Breast epithelium (tissue), 4 donors: ENCODE measurements around the gene DEXI. TPM values are rescaled to one million over a fixed set of nuclear protein-coding genes. Genes with fewer than 3 reads are reported as not detected.
A peak's percentile ranks its signal among the peaks of the same experiment; 100 is the strongest.

Source experiments
- DNase-seq, 2 donors: peaks; one replicate each; pipeline ENCODE4 v3.0.0-alpha.2; 2019; ENCODE audit warnings: low spot score in 2 of 2
- H3K27ac ChIP-seq, 2 donors: fragments of 200-600 bp; sonication (generic) in 1 of 2; one replicate each; pipeline ENCODE4 v1.5.1; 2016 to 2019; ENCODE audit warnings: mild to moderate bottlenecking in 1 of 2
- H3K27me3 ChIP-seq, 2 donors: fragments of 200-600 bp; sonication (generic) in 1 of 2; one replicate each; pipeline versions ENCODE4 v1.5.1 to v1.6.0; 2017 to 2019; ENCODE audit warnings: control low read depth in 1 of 2, mild to moderate bottlenecking in 1 of 2
- H3K36me3 ChIP-seq: fragments of 200-600 bp; one replicate; pipeline ENCODE4 v1.5.1; 2019
- H3K4me1 ChIP-seq, 2 donors: fragments of 200-600 bp; sonication (generic); one replicate each; pipeline ENCODE4 v1.5.1; 2016 to 2019; ENCODE audit warnings: control low read depth in 1 of 2
- H3K4me3 ChIP-seq, 3 donors: fragments of 200-600 bp; sonication (generic); 1 replicate in 2 of 3; 2 replicates in 1 of 3; pipeline ENCODE4 v1.5.1; 2016 to 2019; ENCODE audit warnings: mild to moderate bottlenecking in 3 of 3, moderate library complexity in 2 of 3
- H3K9me3 ChIP-seq, 2 donors: fragments of 200-600 bp; sonication (generic) in 1 of 2; one replicate each; pipeline ENCODE4 v1.5.1; 2016 to 2019; ENCODE audit warnings: control low read depth in 1 of 2
- POLR2A ChIP-seq: fragments of 450-650 bp; IDR thresholded peaks from one replicate; pipeline ENCODE4 v1.6.1; 2016; ENCODE audit warnings: antibody characterized with exemption, mild to moderate bottlenecking, moderate library complexity
- POLR2AphosphoS5 ChIP-seq, 3 donors: sonication (generic); formaldehyde crosslinking; IDR thresholded peaks; one replicate each; pipeline ENCODE4 v1.6.1; 2017; ENCODE audit warnings: antibody characterized with exemption in 3 of 3
- intact Hi-C: fragments of 100-400 bp; cut with DNase I; formaldehyde crosslinking; loops from one replicate; pipeline ENCODE4 v1.15.1; 2023; ENCODE audit warnings: low total_unique reads
- total RNA-seq, 3 donors: library from RNA; depleted of rRNA; stranded (reverse); fragments of >200 nt; gene quantifications; one replicate each; pipeline ENCODE4 v1.1.0, GENCODE V29; 2016
- TF ChIP-seq, protein P1 (sequence below), 3 donors: fragments of 450-650 bp; IDR thresholded peaks; one replicate each; pipeline ENCODE4 v1.5.1; 2016 to 2017; ENCODE audit warnings: antibody characterized with exemption in 3 of 3, mild to moderate bottlenecking in 3 of 3, moderate library complexity in 3 of 3

Gene DEXI
- total RNA-seq, 3 donors from 2014 or later, result 50.3 to 88.5 (median 52.8) TPM

DNA sequence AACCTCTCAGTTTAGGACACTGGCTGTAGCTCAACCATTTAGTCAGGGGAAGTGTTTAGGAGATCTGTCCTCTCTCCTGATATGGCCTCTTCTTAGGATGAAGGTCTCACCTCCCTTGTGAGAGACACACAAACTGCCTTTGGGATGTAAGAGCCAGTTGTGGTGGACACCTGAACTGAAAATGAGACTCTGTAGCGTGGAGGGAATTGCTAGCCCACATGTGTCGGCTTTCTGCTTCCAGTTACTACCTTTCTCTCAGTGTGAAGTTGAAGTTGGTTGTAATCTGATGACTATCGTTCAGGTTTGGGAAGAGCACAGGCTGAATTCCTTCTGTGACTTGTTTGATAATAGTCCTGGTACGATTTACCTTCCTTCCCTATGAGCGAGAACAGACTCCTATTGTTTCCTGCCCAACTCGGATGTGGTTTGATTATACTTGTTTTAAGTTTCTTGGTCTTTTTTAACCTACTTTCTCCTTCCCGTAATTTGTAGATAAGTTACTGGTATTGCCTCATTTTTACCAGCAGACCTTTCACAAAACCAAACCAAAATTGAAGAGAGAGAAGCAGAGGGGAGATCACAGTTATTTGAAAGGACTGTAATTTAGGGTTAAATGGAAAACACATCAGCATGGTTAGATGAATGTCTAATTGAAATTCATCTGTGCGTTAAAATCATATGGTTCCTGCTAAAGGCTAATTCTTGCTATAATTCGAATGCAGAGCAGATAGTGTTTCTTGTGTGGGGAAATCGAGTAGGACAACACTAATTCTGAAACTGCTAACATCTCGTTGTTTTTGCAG is 45.3 kb upstream of the DEXI start:
- no peak for DNase-seq
- Histone ChIP-seq H3K27ac (peak overlapping the region; percentile 16 to 58), H3K4me1 (no peaks in the 10 kb centered on the region), H3K4me3 (no peak overlapping the region), H3K9me3 (no peaks in the 10 kb centered on the region), H3K36me3 (no peaks in the 10 kb centered on the region), H3K27me3 (no peaks in the 10 kb centered on the region)
- intact Hi-C loops, result no loop called here
- no peak for TF ChIP-seq POLR2AphosphoS5 (IDR thresholded peaks at IDR 0.05)
- TF ChIP-seq, protein P1, sequence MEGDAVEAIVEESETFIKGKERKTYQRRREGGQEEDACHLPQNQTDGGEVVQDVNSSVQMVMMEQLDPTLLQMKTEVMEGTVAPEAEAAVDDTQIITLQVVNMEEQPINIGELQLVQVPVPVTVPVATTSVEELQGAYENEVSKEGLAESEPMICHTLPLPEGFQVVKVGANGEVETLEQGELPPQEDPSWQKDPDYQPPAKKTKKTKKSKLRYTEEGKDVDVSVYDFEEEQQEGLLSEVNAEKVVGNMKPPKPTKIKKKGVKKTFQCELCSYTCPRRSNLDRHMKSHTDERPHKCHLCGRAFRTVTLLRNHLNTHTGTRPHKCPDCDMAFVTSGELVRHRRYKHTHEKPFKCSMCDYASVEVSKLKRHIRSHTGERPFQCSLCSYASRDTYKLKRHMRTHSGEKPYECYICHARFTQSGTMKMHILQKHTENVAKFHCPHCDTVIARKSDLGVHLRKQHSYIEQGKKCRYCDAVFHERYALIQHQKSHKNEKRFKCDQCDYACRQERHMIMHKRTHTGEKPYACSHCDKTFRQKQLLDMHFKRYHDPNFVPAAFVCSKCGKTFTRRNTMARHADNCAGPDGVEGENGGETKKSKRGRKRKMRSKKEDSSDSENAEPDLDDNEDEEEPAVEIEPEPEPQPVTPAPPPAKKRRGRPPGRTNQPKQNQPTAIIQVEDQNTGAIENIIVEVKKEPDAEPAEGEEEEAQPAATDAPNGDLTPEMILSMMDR (IDR thresholded peaks at IDR 0.05), result no peak
- TF ChIP-seq POLR2A, result no peak

DNA sequence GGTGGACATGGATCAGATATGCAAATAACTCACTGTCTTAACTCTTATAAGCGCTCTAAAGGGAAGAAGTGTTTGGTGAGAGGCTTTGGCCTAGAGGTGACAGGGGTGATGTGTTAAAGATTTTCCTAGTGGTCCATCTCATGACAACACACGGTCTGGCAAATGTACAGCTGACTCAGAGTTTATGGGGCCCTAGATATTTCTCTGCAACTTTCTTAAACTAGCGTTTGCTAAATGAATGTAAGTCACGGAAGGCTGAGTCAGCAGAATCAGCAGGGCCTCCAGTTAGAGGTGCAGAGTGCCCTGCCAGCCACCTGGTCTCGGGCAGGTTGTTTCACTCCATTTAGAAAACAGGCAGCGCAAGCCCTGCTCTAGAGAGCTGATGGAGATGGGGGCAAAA is 42.2 kb upstream of the DEXI start:
- TF ChIP-seq, protein P1 (IDR thresholded peaks at IDR 0.05), result no peak
- TF ChIP-seq POLR2AphosphoS5 (IDR thresholded peaks at IDR 0.05) (no peak), POLR2A (no peak)
- no peak overlapping the region for H3K27ac ChIP-seq
- no peaks in the 10 kb centered on the region for H3K27me3 ChIP-seq
- no peaks in the 10 kb centered on the region for H3K9me3 ChIP-seq
- no peak overlapping the region for H3K4me3 ChIP-seq
- intact Hi-C loops, result no loop called here
- H3K36me3 ChIP-seq, result no peaks in the 10 kb centered on the region
- peaks cover 0 to 5% of the 10 kb centered on the region in 2 donors for H3K4me1 ChIP-seq
- DNase-seq, result no peak

DNA sequence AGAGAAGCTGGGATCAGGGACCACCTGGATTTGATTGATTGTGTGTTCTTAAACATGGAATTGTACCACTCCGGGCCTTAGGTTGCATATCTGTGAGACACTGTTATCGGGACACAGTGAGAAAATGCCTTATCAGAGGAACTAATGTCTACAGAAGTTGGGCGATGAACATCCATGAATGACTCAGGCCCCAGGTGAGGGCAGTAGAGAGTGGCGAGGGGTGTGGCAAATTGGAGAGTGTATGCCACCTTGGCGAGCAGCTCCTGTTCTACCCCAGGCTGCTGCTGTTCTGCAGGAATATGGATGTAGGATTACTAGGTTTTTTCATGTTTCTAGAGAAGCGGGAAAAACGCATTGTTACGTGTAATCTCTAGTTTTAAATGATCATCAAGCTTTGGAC is 40.9 kb upstream of the DEXI start:
- no peak for TF ChIP-seq POLR2A
- TF ChIP-seq, protein P1 (IDR thresholded peaks at IDR 0.05), result no peak
- Histone ChIP-seq H3K27me3 (no peaks in the 10 kb centered on the region), H3K27ac (no peak overlapping the region), H3K4me1 (peaks cover 0 to 5% of the 10 kb centered on the region in 2 donors), H3K4me3 (no peak overlapping the region), H3K9me3 (no peaks in the 10 kb centered on the region), H3K36me3 (no peaks in the 10 kb centered on the region)
- intact Hi-C loops, result no loop called here
- no peak for DNase-seq

DNA sequence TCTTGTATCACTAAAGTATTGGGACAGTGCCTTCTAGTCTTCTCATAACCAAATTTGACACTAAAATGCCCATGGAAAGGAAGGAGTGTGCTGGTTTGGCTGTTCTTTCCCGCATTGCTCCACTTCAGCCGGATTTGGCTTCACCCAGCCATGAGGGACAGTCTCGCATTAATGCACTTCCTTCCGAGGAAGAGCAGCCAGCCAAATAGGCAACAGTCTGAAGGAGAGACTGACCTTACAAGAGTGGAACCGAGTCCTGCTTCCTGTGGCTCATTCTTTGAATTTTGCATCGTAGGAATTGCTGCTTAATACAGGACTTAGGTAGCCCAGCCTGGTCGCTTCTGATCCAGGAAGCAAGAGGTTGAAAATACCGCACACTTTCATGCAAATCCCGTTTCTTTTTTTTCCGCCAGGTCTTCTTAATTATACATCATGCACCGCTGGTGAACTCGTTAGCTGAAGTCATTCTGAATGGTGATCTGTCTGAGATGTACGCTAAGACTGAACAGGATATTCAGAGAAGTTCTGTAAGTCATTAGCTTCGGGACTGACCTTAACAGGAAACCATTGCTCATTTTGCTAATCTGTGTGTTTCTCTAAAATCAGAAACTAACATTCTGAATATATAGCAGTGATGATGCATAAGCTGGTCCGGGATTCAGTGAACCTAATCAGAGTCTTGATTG is 40.3 kb upstream of the DEXI start:
- H3K36me3 ChIP-seq, result no peaks in the 10 kb centered on the region
- no peak overlapping the region for H3K4me3 ChIP-seq
- intact Hi-C loops, result no loop called here
- no peaks in the 10 kb centered on the region for H3K27me3 ChIP-seq
- peak overlapping the region in 1 of 2 donors; percentile 49 for H3K27ac ChIP-seq
- TF ChIP-seq POLR2AphosphoS5 (IDR thresholded peaks at IDR 0.05) (no peak), POLR2A (no peak)
- TF ChIP-seq, protein P1 (IDR thresholded peaks at IDR 0.05), result no peak
- no peaks in the 10 kb centered on the region for H3K9me3 ChIP-seq
- DNase-seq, result no peak
- H3K4me1 ChIP-seq, result peaks cover 0 to 5% of the 10 kb centered on the region in 2 donors

DNA sequence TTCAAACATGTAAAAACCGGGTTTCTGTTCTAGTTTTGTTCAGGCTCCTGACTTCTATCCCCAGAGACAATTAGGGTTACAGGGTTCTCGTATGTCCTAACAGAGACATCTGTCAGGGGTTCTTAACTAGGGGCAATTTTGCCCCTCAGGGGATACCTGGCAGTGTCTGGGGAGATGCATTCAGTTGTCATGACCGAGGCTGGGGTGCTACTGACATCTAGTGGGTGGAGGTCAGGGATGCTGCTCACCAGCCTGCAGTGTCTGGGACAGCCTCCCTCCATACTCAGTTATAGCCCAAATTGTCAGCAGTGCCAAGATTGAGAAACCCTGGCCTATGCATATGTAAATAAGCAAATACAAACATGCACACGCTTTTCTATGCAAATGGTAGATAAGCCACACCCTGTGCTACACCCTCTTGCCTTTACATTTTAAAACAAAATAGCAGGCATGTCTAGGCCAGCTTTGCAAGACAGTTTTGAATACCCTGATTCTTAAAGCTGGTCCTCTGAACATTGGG is 39.5 kb upstream of the DEXI start:
- H3K4me3 ChIP-seq, result no peak overlapping the region
- no peaks in the 10 kb centered on the region for H3K36me3 ChIP-seq
- DNase-seq, result no peak
- no peaks in the 10 kb centered on the region for H3K9me3 ChIP-seq
- TF ChIP-seq, protein P1 (IDR thresholded peaks at IDR 0.05), result no peak
- TF ChIP-seq POLR2AphosphoS5 (IDR thresholded peaks at IDR 0.05) (no peak), POLR2A (no peak)
- peak overlapping the region in 1 of 2 donors; percentile 49 for H3K27ac ChIP-seq
- intact Hi-C loops, result no loop called here
- H3K4me1 ChIP-seq, result peaks cover 0 to 5% of the 10 kb centered on the region in 2 donors
- no peaks in the 10 kb centered on the region for H3K27me3 ChIP-seq
